GM19025 (cell line): ENCODE data around the gene LCAT.

Experiments used
- ATAC-seq: cut with Tn5 transposase; IDR thresholded peaks from one replicate; pipeline ENCODE4 v1.9.1; 2021; ENCODE audit warnings: mild to moderate bottlenecking, low read depth, moderate library complexity; ENCODE audit not compliant: unreplicated experiment

Gene LCAT

GRCh38 chr16:67935101-67935401 is 8.9 kb downstream of the LCAT start:
- no peak for ATAC-seq

DNA sequence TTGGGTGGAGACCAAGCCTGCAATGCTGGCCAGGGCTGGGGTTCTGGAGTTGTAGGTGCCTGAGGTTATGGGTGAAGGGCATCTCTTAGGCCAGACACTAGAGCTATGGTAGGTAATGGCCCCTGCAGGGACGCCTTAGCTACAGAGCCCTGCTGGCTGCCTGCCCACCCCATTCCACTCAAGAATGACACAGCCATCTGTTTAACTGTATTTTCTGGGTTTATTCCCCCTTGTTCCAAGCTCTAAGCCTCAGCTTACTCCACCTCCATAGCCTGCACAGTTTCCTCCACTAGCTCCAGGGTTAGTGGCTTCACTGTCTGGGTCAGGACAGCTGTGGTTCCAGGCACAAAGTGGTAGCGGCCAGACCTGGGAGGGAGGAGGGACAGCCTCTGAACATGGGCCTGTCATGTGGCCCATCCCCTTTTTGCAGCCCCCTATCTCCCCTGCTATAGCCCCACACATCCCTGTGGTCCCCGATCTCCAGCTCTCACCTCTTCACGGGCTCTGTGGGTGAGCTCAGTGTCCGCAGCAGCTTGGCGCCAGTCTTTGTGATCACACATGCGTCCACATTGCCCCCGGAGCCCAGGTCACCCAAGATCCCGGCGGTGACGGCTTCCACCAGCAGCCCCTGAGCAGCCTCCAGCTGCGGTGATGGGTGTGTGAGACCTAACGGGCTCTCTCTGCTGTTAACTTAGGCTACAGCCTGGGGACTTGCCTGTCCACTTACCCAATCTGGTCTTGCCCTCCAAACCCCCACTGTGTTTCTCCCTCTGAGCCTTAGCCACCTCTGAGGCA is 9.4 kb downstream of the LCAT start:
- no peak for ATAC-seq

DNA sequence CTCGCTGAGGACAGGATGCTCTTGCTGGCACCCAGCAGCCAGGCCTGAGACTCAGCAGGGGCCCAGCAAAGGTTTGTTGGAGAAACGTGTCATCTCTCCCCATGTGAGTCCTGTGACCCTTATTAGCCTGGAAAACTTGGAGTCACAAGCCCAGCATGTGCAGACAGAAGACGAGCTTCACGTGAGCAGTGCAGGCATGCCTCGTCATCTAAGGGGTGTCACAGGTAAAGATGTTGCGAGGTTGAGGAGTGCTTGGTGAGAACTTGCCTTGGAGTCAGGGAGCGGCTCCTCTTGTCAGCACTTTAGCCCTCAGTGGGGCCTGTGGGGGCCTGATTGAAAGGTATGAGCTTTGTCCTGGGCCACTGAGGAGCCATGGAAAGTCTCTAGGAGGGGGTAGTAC is 10.1 kb downstream of the LCAT start:
- no peak for ATAC-seq

DNA sequence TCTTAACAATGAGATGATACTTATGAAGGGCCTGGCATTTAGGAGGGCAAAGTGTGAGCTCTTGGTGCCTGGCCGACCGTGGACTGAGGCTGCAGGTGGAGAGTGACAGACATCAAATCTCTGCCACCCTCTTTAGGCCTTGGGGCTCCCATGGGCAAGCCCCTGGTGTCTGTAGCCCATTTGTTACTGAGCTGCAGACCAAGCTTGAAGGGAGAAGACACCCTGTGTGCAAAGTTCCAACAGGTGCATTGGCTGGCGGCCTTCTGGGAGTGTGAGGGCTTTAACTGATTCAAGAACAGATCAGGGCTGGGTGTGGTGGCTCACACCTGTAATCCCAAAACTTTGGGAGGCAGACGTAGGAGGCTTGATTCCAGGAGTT is 11.5 kb downstream of the LCAT start:
- no peak for ATAC-seq

DNA sequence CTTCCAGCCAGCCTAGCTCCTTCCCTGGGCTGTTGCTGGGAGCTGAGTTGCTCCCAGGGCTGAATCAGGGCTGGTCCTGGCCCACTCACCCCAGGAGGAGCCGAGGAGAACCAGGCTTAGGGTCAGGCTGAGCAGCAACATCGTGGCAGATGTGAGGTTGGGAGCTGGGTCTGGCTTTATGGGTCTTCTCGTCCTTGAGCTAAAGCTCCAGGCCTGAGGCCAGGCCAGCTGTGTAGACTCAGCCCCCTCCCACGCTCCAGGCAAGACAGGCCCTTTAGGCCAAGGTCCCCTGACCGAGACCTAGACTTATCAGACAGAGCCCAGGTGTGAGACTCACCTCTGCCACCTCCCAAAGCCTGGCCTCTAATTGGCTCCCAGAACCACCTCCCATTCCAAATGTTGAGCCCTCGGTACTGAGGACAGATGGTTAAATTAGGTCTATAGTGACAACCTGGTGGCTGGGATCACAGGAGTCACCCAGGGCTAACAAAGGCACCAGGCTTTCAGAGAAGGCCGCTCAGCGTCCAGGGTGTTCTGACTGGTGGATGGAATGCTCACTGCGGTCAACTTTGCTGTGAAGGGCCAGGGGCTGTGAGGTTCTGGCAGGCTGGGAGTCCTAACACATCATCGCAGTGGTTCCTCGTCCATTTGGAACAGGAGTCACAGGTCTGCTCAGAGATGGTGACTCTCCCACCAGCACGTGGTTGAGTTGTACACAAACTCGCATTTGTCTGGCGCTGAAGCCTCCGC is 12.0 kb downstream of the LCAT start, which contains the start of gene CTRL:
TSS of gene CTRL (minus strand) at position 151 of the 750 bp plus-strand sequence. CDS start at position 141, 10 bp downstream.
- no peak for ATAC-seq

DNA sequence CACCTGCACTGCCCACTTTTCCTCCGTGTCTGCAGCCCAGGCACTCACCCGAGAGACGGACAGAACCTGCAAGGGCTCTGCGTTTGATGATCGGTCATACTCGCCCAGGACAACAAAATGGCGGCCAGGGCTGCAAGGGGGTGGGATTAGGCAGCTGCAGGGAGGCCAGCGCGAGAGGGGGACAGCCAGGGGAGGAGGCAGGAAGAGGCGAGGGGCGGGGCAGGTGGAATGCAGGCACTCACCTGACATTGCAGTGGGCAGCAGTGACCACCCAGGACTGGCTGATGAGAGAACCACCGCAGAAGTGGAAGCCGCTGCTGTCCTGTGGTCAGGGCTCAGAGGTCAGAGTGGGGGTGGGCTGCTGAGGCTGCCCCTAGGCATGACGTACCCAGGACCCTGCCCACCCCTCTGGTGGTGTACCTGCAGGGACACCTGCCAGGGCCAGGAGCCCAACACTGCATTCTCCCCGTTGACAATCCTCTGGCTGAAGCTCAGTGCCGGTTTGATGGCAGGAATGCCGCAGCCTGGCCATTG is 13.2 kb downstream of the LCAT start:
- no peak for ATAC-seq

DNA sequence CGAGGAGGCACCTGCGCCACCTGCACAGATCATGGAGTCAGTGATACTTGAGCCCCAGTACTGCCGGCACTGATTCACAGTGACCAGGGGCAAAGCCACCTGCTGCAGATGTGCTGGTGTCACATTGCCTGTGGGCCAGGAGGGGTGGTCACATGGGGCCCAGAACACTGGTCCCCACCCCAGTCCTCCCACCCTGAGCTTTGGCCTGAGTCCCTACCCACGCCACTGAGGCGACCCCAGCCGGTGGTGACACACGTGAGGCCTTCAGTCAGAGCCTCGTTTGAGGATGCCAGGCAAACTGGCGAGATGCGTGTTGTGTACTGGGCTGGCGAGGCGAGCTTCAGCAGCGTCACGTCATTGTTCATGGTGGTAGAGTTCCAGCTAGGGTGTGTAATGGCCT is 13.7 kb downstream of the LCAT start:
- ATAC-seq = no peak

- no peak for ATAC-seq
These were observed 15.2 kb downstream of the LCAT start for GRCh38 chr16:67928561-67929364.

DNA sequence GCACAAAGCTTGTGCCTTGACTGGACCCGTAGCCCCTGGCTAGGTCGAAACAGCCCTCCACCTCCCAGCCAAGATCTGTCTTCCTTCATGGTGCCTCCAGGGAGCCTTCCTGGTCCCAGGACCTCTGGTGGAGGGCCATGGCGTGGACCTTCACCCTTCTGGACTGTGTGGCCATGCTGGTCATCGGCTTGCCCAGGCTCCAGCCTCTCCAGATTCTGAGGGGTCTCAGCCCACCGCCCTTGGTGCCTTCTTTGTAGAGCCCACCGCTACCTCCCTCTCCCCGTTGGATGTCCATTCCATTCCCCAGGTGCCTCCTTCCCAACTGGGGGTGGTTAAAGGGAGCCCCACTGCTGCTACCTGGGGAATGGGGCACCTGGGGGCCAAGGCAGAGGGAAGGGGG is 15.8 kb downstream of the LCAT start:
- no peak for ATAC-seq

DNA sequence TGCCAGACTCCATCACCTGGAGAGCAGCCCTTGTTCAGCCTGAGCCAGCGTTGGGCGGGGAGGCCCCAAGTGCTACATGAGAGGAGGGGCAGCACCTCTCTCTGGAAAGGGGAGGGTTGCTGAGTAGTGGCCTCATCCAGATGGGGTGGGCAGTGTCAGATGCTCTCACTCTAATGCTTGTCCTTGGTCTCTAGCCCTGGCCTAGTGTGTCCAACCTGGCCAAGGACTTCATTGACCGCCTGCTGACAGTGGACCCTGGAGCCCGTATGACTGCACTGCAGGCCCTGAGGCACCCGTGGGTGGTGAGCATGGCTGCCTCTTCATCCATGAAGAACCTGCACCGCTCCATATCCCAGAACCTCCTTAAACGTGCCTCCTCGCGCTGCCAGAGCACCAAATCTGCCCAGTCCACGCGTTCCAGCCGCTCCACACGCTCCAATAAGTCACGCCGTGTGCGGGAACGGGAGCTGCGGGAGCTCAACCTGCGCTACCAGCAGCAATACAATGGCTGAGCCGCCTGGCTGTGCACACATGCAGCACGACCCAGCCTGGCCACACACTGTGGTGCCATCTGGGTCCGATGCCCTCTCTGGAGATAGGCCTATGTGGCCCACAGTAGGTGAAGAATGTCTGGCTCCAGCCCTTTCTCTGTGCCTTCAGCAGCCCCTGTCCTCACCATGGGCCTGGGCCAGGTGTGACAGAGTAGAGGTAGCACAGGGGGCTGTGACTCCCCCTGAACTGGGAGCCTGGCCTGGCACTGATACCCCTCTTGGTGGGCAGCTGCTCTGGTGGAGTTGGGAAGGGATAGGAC is 16.6 kb downstream of the LCAT start:
- ATAC-seq = no peak

DNA sequence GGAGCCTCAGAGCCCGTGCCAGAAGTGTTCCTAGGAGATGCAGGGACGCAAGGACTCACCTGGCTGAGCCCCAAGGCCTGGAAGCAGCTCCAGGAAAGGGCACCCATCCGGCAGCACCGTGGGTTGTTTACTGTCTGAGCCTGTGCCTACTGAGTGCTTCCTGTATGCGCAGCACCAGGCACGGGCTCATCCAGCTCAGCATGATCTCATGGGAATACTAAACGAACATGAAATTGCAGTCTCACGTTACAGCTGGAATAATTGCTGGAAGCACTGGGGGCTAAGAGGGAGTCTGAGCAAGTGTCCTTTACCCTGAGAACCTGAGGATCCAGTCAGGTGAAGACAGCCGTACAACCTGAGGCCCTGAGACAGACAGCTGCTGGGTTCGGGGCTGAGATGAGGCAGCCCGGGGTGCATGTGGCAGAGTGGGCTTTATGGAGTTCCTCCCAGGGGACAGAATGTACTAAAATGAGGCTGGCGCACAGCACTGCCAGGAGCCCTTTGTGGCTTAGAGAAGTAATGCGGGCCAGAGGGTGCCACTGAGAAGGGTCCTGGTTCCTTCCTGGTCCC is 17.7 kb downstream of the LCAT start:
- ATAC-seq = no peak

GRCh38 chr16:67924140-67924906 is 19.6 kb downstream of the LCAT start:
- ATAC-seq = no peak

GRCh38 chr16:67923414-67924116 is 20.4 kb downstream of the LCAT start:
- ATAC-seq = no peak

- ATAC-seq = no peak
These were observed 21.2 kb downstream of the LCAT start for GRCh38 chr16:67922740-67923139.

DNA sequence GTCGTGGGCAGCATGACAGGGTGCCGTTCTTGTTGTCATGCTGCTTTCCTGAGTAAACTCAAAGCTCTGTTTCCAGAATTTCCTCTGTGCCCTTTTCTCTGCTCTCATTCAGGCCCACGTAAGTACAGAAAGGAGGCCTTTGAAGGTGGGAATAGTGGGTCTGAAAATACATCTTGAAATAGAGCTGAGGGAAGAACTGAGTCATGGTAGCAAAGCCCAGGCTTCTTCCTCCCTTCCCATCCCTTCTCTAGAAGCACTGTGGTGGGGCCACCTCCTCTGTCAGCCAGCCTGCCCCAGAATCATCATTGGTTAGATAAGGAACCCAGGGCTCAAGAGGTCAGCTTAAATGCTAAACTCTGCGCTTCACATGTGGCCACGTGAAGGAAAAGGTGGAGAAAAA is 21.7 kb downstream of the LCAT start:
- no peak for ATAC-seq

DNA sequence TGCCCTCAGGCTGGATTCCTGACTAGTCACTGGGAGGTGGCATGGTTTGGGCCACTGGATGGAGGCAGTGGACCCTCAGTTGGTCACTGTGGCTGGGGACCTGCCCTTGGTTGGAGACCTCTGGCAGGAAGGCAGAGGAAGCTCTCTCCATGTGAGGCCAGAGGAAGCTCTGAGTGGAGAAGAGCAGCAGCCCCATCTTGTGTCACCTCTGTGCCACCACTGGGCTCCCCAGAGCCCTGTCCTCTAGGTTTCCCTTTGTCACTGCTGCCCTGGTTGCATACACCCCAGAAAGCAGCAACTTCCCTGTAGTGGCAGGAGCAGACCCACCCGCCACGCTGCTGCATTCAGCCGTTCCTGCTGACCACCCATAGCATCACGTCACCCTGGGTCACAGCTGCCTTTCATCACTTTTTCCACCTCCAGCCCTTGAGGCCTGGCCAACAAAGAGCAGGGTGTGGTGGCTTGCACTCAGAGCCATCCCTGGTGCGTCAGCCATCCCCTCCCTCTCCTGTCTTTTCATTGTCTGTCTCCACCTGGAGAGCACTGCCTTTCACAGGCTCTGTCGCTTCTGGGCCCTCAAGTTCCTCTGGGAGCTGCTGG is 24.2 kb downstream of the LCAT start:
- no peak for ATAC-seq

- ATAC-seq = no peak
These were observed 26.1 kb downstream of the LCAT start for GRCh38 chr16:67917852-67918236.

DNA sequence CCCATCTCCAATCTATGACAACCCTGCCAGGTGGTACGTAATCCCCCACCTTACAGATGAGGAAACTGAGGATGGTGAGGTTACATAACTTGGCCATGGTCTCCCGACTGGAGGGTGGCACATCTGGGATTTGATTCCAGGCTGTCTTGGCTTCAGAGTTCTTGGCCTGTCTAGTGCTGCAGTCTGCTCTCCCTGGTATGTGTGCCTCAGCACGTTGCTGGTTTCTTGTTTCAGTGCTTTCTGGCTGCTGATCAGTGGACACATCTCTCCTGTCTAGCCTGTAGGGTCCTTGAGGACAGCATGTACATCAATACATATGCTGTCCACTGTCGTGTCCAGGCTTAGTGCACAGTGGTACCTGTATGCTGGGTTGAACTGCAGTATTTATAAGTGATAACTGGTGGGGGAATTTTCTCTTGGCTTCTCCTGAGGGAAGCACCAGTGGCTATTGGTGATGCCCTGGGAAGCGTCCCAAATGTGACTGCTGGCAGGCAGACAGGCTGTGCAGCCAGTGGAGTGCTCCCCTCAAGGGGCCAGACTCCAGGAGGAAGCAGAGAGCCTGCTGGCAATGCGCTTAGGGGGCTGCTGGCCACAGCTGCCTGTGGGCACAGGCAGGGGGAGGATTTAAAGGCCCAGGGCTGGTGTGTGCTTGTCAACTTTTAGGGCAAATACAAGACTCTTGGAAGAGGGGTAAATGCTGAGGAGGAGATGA is 26.6 kb downstream of the LCAT start:
- no peak for ATAC-seq
